MM.1S (cell line): Measurements from ENCODE around the gene PNPT1.

ENCODE experiments used
- EZH2 ChIP-seq: fragments of 300-600 bp; sonication (generic); optimal IDR thresholded peaks from 2 replicates; pipeline ENCODE3; 2017; ENCODE audit warnings: low read depth, mild to moderate bottlenecking, antibody characterized with exemption, low read length, mixed read lengths
- TF ChIP-seq, protein P1 (sequence below): fragments of 300-600 bp; sonication (generic); IDR thresholded peaks from 2 replicates; pipeline ENCODE4 v1.5.1; 2016; ENCODE audit warnings: antibody characterized with exemption, low read length, mixed read lengths

GRCh38 chr2:55621802-55622201 is 71.8 kb downstream of the PNPT1 start:
- TF ChIP-seq, protein P1, sequence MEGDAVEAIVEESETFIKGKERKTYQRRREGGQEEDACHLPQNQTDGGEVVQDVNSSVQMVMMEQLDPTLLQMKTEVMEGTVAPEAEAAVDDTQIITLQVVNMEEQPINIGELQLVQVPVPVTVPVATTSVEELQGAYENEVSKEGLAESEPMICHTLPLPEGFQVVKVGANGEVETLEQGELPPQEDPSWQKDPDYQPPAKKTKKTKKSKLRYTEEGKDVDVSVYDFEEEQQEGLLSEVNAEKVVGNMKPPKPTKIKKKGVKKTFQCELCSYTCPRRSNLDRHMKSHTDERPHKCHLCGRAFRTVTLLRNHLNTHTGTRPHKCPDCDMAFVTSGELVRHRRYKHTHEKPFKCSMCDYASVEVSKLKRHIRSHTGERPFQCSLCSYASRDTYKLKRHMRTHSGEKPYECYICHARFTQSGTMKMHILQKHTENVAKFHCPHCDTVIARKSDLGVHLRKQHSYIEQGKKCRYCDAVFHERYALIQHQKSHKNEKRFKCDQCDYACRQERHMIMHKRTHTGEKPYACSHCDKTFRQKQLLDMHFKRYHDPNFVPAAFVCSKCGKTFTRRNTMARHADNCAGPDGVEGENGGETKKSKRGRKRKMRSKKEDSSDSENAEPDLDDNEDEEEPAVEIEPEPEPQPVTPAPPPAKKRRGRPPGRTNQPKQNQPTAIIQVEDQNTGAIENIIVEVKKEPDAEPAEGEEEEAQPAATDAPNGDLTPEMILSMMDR, result no peak
- no peak for TF ChIP-seq EZH2
